Right renal cortex interstitium (tissue), 3 donors: Measurements from ENCODE around the gene PHEX. TPM values are rescaled to one million over a fixed set of nuclear protein-coding genes. Genes with fewer than 3 reads are reported as not detected.

Experiments used
- DNase-seq, 3 donors: peaks; one replicate each; pipeline ENCODE4 v3.0.0-alpha.2; 2013; ENCODE audit warnings: low read depth in 3 of 3, low spot score in 2 of 3
- polyA plus RNA-seq, 3 donors: library from polyadenylated mRNA; unstranded; fragments of 120-200 nt; gene quantifications; one replicate each; pipeline ENCODE4 v1.2.1, GENCODE V29; 2013; ENCODE audit not compliant: insufficient read length in 3 of 3

The PHEX gene
- polyA plus RNA-seq, 3 donors = 0.31 to 0.40 (median 0.37) TPM

DNA sequence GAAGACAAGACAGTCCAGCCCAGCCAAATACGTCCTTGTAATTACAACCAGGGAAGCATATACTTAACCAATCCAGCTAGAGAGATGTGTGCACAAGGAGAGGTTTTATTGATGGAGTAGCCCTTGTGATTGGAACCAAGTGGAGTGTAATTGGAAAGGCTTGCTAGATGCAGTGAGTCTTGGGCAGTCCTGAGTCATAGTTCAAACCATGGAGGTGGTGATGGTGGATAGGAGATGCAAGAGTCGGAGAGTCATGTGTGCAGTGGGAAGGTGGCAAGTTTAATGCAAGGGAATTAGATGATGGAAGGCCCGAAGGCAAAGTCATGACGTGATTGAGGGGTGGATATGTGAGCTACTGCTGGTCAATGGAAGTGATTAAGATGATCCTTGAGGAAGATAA, 63.7 kb downstream of the PHEX start:
- DNase-seq = no peak

DNA sequence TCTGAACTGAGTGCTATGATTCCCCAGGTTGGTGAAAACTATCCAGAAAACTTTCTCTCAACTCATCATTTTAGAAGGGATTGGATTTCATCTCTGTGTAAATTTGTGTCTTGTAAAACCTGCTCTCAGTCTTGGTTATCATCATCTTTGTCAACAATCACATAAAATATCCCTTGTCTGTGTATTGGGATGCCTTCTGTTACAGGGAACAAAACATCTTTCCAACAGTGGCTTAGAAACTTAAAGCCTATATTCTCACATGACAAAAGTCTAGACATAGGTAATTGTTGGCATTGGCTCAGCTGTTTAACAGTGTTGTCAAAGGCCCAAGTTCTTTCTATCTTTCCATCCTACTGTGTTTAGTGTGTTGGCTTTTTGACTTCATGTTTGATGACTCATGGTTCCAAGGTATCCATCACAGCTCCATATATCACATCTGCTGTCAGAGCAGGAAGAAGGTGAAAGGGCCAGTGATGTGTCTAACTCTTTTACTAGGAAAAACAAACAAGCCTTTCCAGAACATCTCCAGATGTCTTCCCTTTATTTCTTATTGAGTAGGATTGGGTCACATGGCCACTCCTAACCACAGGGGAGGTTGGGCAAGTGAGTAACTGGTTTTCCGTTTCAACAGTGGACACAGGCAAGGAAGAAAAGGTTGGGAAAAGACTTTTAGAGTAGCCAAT, 65.0 kb downstream of the PHEX start:
- no peak for DNase-seq

DNA sequence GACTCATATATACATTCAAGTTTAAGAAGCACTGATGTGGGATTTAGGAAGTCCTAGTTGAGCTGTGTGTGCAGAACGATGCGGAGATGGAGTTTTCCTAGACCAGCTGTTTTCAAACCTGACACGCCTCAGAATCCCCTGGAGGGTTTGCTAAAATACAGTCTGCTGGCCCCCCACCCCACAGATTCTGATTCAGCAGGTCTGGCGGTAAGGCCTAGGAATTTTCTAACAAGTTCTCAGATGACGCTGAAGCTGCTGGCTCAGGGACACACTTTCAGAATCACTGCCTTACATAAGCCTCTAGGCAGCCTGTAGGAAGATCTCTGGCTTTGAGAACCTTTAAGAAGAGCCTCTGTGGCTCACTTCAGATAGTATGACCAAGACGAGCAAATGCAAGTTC, 73.1 kb downstream of the PHEX start:
- DNase-seq = no peak

DNA sequence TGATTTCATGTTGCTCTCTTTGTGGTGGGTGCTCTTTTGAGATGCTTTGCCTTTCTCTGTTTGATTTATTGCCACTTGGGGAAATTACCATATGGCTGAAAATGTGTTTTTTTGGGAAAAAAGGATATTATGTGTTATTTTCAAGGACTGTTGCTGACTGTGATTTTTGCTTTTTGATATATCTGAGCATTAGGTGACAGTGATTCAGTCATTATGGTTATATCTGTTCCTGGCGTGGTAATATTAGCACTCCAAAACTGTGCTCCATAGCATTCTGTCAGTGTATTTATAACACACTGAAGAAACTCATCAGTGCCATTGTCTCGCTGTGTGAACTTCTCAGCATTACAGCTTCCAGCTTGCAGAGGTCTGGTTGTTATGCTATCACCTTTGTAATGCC, 73.8 kb downstream of the PHEX start:
- DNase-seq = no peak

DNA sequence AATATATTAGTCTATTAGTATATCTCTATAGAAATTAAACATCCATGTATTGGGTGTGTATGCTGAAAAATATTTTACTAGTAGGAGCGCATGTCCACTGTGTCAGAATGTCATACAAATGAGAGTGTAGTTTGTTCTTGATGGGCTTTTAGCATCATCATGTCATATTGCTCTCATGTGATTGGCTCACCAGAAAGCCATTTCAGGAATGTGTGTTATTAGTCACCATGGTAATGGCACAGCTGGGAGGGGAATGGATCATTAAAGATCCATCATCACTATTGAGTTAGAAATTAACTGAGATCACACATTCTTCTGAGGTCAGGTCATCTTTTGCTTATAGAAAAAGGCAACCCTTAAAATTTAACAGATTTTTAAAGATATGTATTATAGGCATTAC, 77.3 kb downstream of the PHEX start:
- DNase-seq = no peak

DNA sequence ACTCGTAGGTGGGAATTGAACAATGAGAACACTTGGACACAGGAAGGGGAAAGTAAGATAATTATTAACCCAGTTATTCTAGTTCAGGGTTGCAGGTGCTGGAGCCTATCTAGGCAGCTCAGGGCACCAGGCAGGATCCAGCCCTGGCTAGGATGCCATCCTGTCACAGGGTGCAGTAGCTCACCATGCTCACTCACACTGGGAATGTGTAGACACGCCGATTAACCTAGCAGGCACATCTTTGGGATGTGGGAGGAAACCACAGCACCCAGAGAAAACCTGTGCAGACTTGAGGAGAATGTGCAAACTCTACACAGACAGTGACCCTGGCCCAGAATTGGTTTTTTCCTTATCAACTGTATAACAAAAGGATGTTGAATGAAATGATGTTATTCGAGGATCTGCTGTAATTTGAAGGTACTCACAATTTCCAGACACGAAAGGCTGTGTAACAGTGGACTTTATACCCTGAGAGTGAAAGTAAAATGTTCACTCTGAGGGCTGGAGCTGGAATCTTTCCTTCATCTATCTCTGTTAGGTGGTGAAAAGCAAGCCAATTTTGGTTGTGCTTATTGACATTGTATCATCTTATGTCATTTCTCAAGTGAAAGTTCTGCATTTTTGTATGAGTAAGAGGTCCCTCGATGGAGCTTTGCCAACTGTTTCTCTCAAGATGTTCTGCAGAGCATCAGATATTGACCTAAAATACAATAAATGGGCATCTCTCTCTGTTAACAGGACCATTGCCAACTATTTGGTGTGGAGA, 78.8 kb downstream of the PHEX start:
- DNase-seq = no peak

DNA sequence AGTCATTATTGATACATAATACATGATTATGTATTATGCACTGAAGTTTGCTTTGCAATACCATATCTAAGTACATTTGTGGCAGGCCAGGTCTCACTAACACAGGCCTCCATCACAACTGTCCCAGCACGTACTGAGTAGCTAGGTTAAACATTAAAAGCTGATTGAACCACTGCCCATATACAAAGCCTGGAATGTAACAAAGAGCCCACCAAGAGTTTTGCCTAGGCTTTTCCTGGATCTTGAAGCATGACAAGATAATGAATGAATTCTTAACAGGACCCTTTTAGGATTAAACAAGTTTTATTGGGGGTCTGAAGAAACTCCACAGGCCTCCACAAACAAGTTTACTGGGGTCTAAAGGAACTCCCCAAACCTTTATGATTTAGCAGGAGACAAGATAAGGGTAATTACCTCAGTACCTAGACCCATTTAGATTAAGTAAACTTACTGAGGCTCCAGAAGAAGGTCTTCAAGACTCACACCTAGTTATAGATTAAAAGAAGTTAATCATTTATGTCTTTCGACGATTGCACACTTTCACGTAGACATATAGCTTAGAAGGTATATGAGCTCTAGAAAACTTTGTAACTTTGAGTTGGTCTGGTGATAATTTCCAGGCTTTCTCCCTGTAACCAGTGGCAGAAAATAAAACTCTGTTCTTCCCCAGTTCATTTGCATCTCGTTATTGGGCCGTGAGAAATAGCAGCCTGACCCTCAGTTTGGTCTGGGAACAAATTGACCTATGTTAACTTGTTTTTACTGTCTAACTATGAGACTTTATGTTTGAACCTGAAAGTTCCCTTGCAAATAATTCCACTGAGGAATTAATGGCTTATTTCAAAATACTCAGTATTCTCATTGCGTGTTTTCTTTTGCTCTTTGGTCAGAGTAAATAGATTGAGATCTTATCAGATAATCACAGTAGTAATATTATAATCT, 84.8 kb downstream of the PHEX start:
- no peak for DNase-seq

DNA sequence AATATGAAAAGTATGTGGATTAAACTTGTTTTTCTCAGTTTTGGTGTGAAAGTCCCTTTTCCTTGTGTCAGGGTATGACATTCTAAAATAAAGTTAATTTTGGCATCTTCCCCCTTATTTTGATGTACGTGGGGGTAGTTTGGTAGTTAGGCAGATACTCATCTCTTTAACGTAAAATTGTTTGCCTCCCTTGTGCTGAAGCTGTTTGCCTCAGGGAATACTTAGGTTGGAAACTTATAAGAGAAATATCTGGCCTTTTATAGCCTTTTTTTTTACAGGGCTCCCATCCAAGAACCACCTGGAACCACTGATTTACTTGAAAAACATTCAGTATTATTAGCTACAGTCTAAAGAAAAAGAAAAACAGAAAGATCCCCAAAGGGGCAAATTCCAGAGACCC, 85.5 kb downstream of the PHEX start:
- DNase-seq = no peak

DNA sequence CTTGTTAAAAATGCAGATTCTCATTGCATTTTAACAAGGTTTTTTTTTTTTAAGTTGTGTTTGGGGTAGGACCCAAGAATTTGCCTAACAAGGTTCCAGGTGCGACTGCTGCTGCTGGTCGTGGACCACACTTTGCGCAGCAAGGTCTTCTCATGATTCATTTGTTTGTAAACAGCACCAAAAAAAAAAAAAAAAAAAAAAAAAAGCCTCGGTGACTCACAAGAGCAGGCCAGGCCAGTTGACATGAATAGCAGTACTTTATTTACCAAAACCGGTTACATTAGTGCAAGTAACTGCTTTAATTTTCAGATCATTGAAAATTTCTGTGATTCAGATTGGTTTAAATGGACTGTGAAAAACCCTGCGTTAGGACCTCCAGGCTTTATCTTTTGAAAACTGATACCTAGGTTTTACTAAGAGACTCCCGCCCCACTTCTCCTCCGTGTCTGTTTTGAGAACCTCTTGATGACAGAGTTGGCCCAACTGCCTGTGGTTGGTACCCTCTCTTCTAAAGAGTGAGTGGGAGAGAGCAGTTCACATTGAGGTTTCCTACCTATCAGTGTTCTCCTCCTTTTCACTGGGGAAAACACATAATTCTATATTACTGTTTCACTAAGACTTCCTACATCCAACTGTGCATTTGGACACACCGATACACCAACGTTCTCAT, 86.2 kb downstream of the PHEX start:
- no peak for DNase-seq

DNA sequence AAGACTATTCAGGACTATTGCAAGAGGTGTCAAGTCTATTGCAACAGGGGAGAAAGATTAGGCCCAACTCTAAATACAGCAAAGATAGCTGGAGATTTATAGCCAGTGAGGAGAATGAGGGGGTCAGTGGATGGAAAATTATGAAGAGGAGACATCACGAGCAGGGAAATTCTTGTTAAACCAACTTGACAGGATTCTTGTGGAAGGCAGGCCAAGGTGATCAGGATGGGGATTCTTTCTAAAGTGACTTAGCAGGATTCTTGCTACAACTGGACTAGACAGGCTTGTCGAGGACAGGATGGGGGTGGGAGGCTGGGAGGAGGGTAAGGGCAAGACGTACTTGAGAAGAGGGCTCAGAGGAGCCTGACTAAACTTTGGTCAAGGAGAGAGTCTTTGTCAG, 89.0 kb downstream of the PHEX start:
- no peak for DNase-seq

DNA sequence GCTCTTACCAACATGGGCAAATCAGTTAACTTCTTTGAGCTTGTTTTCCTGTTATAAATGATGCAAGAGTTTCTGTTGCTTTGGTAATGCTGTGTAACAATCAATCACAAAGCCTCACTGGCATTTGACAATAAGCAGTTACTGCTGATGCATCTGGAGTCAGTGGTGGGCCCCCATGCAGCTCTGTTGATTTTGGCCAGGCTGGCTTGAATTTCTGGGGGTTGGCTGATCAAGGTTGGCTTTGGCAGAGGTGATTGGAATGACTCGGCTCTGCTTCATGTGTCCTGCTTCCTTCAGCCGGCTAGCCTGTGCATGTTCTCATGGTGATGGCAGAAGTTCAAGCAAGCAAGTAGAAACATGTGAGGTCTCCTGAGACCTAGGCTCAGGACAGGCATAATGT, 90.4 kb downstream of the PHEX start:
- no peak for DNase-seq

DNA sequence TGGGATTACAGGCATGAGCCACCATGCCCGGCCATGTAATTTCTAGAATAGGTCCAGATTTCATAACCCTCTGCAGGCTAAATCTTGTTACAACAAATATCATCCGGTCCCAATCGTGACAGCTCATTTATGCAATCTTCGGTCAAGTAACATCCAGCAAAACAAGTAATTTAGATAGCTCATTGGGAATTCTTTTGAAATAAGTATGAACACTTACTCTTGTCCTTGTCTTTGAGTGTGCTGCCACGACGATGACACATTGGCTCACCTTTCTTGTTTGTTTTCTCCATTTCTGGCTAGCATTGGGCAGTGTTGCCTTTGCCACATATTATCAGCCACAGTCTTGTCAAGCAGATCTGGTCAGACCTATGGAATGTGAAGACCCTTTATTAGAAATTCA, 92.0 kb downstream of the PHEX start:
- no peak for DNase-seq

DNA sequence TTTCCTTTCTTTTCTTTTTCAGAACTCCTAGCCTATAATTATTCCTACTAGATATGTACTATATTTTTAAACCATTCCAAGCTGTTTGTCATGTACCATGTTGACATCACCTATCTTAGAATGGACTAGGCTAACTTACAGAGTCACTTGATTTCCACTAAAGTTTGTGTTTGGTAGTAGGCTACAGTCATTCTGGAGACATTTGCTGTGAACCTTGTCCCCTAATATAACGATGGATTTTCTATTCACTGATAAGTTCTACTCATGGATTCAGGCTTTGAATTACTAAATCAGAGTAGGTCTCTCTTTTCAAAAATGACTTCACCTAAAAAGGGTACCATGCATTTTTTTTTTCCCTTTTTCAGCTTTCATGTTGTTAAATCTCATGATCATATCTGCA, 93.4 kb downstream of the PHEX start:
- DNase-seq = no peak

DNA sequence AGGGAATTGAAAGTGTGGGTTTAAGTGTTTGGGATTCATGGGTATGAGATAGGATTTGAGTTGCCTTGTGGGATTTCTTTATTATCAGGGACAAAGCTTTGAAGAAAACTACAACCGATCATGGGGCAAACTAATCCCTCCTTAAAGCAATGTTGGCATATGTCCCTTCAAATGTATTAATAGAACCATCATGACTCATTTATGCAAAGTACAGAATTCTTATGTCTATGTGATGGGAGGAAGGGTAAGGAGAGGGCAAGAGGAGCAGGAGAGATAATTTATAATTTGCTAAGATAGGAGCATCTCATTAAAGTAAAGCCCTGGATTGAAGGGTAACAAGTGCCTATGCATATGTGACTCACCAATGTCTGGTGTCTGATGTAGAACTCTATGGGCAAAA, 94.2 kb downstream of the PHEX start:
- DNase-seq = no peak

DNA sequence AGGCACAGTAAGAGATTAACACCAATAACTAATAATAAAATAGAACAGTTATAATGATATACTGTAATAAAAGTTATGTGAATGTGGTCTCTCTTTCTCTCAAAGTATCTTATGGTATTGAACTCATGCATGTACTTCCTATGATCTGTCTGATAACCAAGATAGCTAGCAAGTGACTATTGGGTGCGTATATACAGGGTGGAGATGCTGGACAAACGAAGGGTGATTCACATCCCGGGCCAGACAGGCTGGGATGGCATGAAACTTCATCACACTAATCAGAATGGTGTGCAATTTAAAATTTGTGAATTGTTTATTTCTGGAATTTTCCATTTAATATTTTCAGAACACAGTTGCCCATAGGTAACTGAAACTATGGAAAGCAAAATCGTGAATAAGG, 96.8 kb downstream of the PHEX start:
- no peak for DNase-seq

DNA sequence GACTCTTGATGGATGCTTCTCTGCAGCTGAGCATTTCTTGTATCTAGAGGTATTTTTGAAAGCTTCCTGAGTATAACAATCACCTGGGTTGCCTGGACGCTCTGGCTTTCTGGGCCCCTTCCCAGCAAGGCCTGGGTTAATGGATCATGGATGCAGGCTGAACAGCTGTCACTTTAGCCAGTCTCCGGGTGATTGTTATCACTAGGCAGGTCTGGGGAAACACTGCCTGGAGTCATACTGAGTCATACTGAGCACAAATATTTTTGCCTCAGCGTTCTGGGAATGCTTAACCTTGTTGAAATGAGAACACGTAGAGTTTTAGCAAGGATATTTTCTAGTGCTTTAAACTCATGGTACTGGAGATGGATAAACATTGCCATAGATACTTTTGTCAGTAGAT, 102.6 kb downstream of the PHEX start:
- DNase-seq = no peak

DNA sequence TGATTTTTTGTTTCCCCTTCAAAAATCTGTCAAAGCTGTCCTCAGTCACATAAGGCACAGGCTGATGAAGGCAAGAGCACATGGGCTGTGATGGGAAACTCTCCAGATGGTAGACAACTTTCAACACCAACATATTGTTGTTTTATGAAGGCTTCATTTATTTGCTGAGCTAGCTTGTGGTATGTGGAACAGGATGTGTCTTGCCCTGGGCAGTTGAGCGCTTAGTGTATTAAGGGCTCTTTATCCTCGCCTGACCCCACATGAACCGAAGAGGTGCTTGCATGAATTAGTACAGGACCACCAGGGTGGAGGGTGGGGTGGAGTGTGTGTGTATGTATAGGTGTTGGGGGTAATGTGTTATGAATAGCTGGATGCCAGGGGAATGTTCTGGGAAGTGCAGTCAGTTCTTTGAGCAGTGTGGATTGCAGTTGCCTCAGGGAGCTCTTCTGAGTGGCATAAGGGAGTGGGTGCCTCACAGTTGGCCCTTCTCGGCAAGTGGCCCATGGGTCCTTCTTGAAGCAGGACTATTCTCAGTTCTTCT, 103.1 kb downstream of the PHEX start:
- no peak for DNase-seq

DNA sequence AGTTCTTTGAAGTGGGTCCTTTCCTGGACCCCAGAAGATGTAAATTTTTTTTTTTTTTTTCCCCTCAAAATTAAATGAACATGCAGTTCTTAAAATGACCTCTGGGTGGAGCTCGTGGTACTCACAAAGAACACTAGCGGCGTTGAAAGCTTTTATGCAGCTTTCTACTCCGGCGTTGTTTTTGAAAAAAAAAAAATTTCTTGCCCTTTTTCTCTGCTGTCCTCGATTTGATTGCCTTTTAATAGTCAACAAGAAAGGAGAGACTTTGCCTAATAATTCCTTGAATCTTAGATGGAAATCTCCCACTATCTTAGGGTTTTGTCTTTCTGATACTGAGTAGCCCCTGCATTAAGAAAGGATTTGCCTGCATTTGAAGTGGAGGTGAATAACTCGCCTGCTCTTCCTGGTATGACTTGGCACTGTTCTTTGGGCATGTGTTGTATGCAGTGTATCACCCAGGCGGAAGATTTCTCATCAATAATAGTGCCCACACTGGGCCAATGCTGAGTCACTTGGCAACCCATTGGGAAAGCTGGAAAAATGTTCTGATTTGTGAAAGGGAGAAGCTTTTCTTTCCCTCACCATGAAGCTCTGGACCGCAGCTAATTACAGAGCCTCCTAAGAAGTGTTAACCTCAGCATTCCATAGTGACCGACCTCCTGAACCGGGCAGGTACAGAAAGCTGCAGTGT, 104.0 kb downstream of the PHEX start:
- peak in 1 of 3 donors; percentile 31 for DNase-seq

DNA sequence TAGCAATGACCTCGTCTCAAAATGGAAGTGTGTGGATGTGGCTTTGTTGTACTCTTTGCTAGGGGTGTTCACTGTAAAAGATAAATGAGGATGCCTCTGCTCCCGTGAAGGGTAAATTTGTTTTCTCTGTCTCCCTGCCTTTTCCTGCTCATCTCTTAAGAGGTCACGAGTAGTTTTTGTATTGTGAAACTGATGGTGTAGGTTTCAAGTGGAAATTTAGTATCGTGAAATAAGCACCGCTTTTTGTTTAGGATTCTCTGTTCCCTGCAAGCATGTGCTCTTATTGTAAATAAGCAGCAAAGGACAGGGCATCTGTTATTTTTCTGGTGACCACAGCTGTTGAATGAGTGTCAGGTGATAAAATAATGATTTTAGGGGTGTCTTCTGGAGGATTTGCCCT, 104.6 kb downstream of the PHEX start:
- DNase-seq = no peak

DNA sequence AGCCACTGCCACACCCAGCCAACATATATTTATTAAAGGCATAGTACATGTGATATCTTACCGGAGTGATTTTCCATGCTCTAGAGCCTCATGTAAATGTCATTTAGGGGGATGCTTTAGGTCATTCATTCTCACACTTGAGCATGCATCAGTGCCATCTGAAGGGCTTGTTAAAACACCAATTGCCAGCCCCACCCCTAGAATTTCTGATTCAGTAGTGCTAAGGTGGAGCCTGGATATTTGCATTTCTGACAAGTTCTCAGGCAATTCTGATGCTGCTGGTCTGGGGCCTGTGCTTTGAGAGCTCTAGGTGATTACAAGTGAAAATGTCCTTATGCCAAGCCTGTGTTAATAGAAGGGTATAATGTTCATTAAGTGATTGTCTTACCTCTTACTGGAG, 107.7 kb downstream of the PHEX start:
- DNase-seq = no peak
